IMR-90 (cell line): ENCODE data around the gene FAM200C. TPM values are rescaled to one million over a fixed set of nuclear protein-coding genes. Genes with fewer than 3 reads are reported as not detected.

Experiments used
- ATAC-seq: fragments of 200-7000 bp; cut with Tn5 transposase; 2 replicates; pipeline ENCODE4 v1.9.1; 2020; ENCODE audit warnings: low read depth, mild to moderate bottlenecking, moderate library complexity
- BruUV-seq: library from RNA; stranded (reverse); fragments of 400-500 nt; replicated peaks from 2 replicates; lab custom pipeline; 2021; lab: Mats Ljungman, UMichigan
- CTCF ChIA-PET: fragments of 300-600 bp; formaldehyde crosslinking; extraction: SDS; loops from one replicate; lab custom pipeline; 2021; ENCODE audit warnings: antibody characterized with exemption; lab: Yijun Ruan, JAX
- POLR2A ChIA-PET: fragments of 300-600 bp; sonication (Branson Sonifier 250); formaldehyde crosslinking; loops from one replicate; lab custom pipeline; 2022; ENCODE audit warnings: antibody characterized with exemption; ENCODE audit not compliant: unreplicated experiment; lab: Charles Lee
- DNase-seq: peaks from one replicate; pipeline ENCODE4 v3.0.0; 2013
- H2AFZ ChIP-seq: replicated peaks from 2 replicates; pipeline ENCODE3; 2013; ENCODE audit warnings: low read length, mild to moderate bottlenecking; ENCODE audit not compliant: poor library complexity
- H2AK5ac ChIP-seq: 2 replicates; pipeline ENCODE4 v1.6.1; 2013; ENCODE audit warnings: low read depth, low read length, inconsistent platforms
- H2AK9ac ChIP-seq: replicated peaks from 2 replicates; pipeline ENCODE3; 2013; ENCODE audit warnings: mild to moderate bottlenecking, low read depth, low read length, moderate library complexity; ENCODE audit not compliant: poor library complexity
- H2BK120ac ChIP-seq: 2 replicates; pipeline ENCODE4 v1.6.1; 2013; ENCODE audit warnings: low read depth, low read length, inconsistent platforms
- H2BK15ac ChIP-seq: 3 replicates; pipeline ENCODE4 v1.6.1; 2013; ENCODE audit warnings: low read depth, low read length, inconsistent platforms
- H2BK20ac ChIP-seq: 2 replicates; pipeline ENCODE4 v1.6.1; 2013; ENCODE audit warnings: low read depth, mild to moderate bottlenecking, inconsistent platforms, low read length, moderate library complexity
- H2BK5ac ChIP-seq: 2 replicates; pipeline ENCODE4 v1.6.1; 2013; ENCODE audit warnings: mild to moderate bottlenecking, low read depth, low read length, inconsistent platforms; ENCODE audit not compliant: poor library complexity, severe bottlenecking
- H3K14ac ChIP-seq: replicated peaks from 2 replicates; pipeline ENCODE4 v1.6.1; 2013; ENCODE audit warnings: low read depth, low read length, inconsistent platforms
- H3K18ac ChIP-seq: 2 replicates; pipeline ENCODE4 v1.6.1; 2013; ENCODE audit warnings: low read depth, low read length, control low read depth
- H3K23ac ChIP-seq: 2 replicates; pipeline ENCODE4 v1.6.1; 2013; ENCODE audit warnings: low read depth, low read length, inconsistent platforms
- H3K27ac ChIP-seq: 2 replicates; pipeline ENCODE4 v1.5.1; 2013; ENCODE audit warnings: mild to moderate bottlenecking, control low read depth, low read length; ENCODE audit not compliant: insufficient read depth
- H3K27me3 ChIP-seq: 2 replicates; pipeline ENCODE4 v1.6.1; 2013; ENCODE audit warnings: low read length; ENCODE audit not compliant: control insufficient read depth, insufficient read depth
- H3K36me3 ChIP-seq: 2 replicates; pipeline ENCODE4 v1.6.1; 2013; ENCODE audit warnings: low read length, mixed read lengths; ENCODE audit not compliant: control insufficient read depth, insufficient read depth
- H3K4ac ChIP-seq: 2 replicates; pipeline ENCODE4 v1.6.1; 2013; ENCODE audit warnings: low read depth, low read length, inconsistent platforms
- H3K4me1 ChIP-seq: 2 replicates; pipeline ENCODE4 v1.6.1; 2013; ENCODE audit warnings: low read length, mixed read lengths; ENCODE audit not compliant: control insufficient read depth, insufficient read depth
- H3K4me2 ChIP-seq: 2 replicates; pipeline ENCODE4 v1.6.1; 2013; ENCODE audit warnings: low read depth, mild to moderate bottlenecking, control low read depth, low read length, moderate library complexity
- H3K4me3 ChIP-seq: 2 replicates; pipeline ENCODE4 v1.5.1; 2013; ENCODE audit warnings: low read depth, mild to moderate bottlenecking, control low read depth, low read length, moderate library complexity; ENCODE audit not compliant: insufficient read depth
- H3K56ac ChIP-seq: 2 replicates; pipeline ENCODE4 v1.6.1; 2013; ENCODE audit warnings: low read length, inconsistent platforms; ENCODE audit not compliant: insufficient read depth; ENCODE audit errors: extremely low read depth
- H3K79me1 ChIP-seq, 2 experiments: 2 replicates each; pipeline ENCODE4 v1.6.1; 2013; ENCODE audit warnings: low read length in 2 of 2, inconsistent platforms in 1 of 2, low read depth in 1 of 2
- H3K9ac ChIP-seq: 2 replicates; pipeline ENCODE4 v1.6.1; 2013; ENCODE audit warnings: low read depth, low read length, control low read depth
- H3K9me1 ChIP-seq: 2 replicates; pipeline ENCODE4 v1.6.1; 2013; ENCODE audit warnings: low read length, inconsistent platforms; ENCODE audit not compliant: insufficient read depth
- H3K9me3 ChIP-seq: 2 replicates; pipeline ENCODE4 v1.6.1; 2013; ENCODE audit warnings: low read length; ENCODE audit not compliant: control insufficient read depth, insufficient read depth
- H4K20me1 ChIP-seq: 2 replicates; pipeline ENCODE4 v1.6.1; 2013; ENCODE audit warnings: low read length, inconsistent platforms; ENCODE audit not compliant: insufficient read depth
- H4K5ac ChIP-seq: 2 replicates; pipeline ENCODE4 v1.6.1; 2013; ENCODE audit warnings: mild to moderate bottlenecking, low read depth, low read length, control low read depth
- H4K8ac ChIP-seq, 2 experiments: 2 replicates each; pipeline ENCODE4 v1.6.1; 2013; ENCODE audit warnings: low read depth in 2 of 2, low read length in 2 of 2, control low read depth in 1 of 2, inconsistent platforms in 1 of 2
- H4K91ac ChIP-seq: 2 replicates; pipeline ENCODE4 v1.6.1; 2013; ENCODE audit warnings: low read depth, low read length, inconsistent platforms; ENCODE audit not compliant: insufficient read depth
- BHLHE40 ChIP-seq: fragments of 150-350 bp; IDR thresholded peaks from 2 replicates; pipeline ENCODE4 v1.6.1; 2016; ENCODE audit warnings: mild to moderate bottlenecking, low read depth, low read length
- CHD1 ChIP-seq: IDR thresholded peaks from 2 replicates; pipeline ENCODE4 v1.6.1; 2012; ENCODE audit warnings: low read depth, low read length, improper control_type of control experiment
- CTCF ChIP-seq: conservative IDR thresholded peaks from 2 replicates; pipeline ENCODE4 v1.5.1; 2012; ENCODE audit warnings: mild to moderate bottlenecking, low read depth, low read length, improper control_type of control experiment
- ELK1 ChIP-seq: fragments of 150-350 bp; IDR thresholded peaks from 2 replicates; pipeline ENCODE4 v1.6.1; 2016; ENCODE audit warnings: low read depth, mild to moderate bottlenecking, low read length, moderate library complexity, borderline replicate concordance
- MAFK ChIP-seq: IDR thresholded peaks from 2 replicates; pipeline ENCODE4 v1.6.1; 2012; ENCODE audit warnings: low read depth, low read length, improper control_type of control experiment
- MAZ ChIP-seq: IDR thresholded peaks from 2 replicates; pipeline ENCODE4 v1.6.1; 2012; ENCODE audit warnings: low read depth, mild to moderate bottlenecking, low read length, improper control_type of control experiment, moderate library complexity, borderline replicate concordance
- MXI1 ChIP-seq: IDR thresholded peaks from 2 replicates; pipeline ENCODE4 v1.6.1; 2012; ENCODE audit warnings: low read depth, mild to moderate bottlenecking, low read length, moderate library complexity, borderline replicate concordance
- NFE2L2 ChIP-seq: fragments of 150-350 bp; IDR thresholded peaks from 2 replicates; pipeline ENCODE4 v1.6.1; 2016; ENCODE audit warnings: low read depth, mild to moderate bottlenecking, low read length
- RFX5 ChIP-seq: IDR thresholded peaks from 2 replicates; pipeline ENCODE4 v1.8.0; 2012; ENCODE audit warnings: low read depth, mild to moderate bottlenecking, low read length, moderate library complexity
- SMC3 ChIP-seq: fragments of 150-350 bp; IDR thresholded peaks from 2 replicates; pipeline ENCODE4 v1.6.1; 2016; ENCODE audit warnings: low read depth, mild to moderate bottlenecking, antibody characterized with exemption, low read length, moderate library complexity
- USF2 ChIP-seq: fragments of 150-350 bp; IDR thresholded peaks from 2 replicates; pipeline ENCODE4 v1.6.1; 2017; ENCODE audit warnings: mild to moderate bottlenecking, antibody characterized with exemption, low read length, low read depth
- whole genome bisulfite sequencing, 2 experiments: methylation state at CpG; one replicate each; pipeline versions ENCODE4 v1.1.5 to v1.1.7; 2013; ENCODE audit warnings: missing lambda C conversion rate in 2 of 2; ENCODE audit not compliant: insufficient read length in 1 of 2; ENCODE audit errors: extremely low coverage in 2 of 2; 5-methylcytosine and 5-hydroxymethylcytosine counted together
- dilution Hi-C: fragments of 300-500 bp; cut with HindIII; formaldehyde crosslinking; loops from one replicate; pipeline ENCODE4 v1.14.3; 2018; ENCODE audit warnings: low sequenced_read_pairs; ENCODE audit not compliant: unreplicated experiment
- in situ Hi-C: fragments of 300-500 bp; cut with MboI; formaldehyde crosslinking; loops from 3 replicates; pipeline ENCODE4 v1.14.3; 2019; ENCODE audit warnings: low sequenced_read_pairs, inconsistent platforms, mixed read lengths
- intact Hi-C: fragments of 100-400 bp; cut with micrococcal nuclease; formaldehyde crosslinking; loops from 2 replicates; pipeline ENCODE4 v1.10.0; 2022
- polyA plus RNA-seq, 3 experiments: library from polyadenylated mRNA; depleted of rRNA; stranded (reverse); fragments of >200 nt; gene quantifications; 2 replicates each; pipeline ENCODE4 v1.2.3, GENCODE V29; 2012; ENCODE audit warnings: low replicate concordance in 1 of 3
- total RNA-seq: library from RNA; depleted of rRNA; stranded (reverse); fragments of >200 nt; gene quantifications from 2 replicates; pipeline ENCODE4 v1.2.3, GENCODE V29; 2012

The FAM200C gene
- total and polyA plus RNA-seq, 2 of the 4 experiments (the other 2 are of a cell fraction), result 1.7 to 6.3 TPM

- TF ChIP-seq USF2 (no peak), CHD1 (no peak), ELK1 (no peak), MAZ (no peak), NFE2L2 (no peak), RFX5 (no peak), CTCF (no peak), SMC3 (no peak), MAFK (no peak), MXI1 (no peak), BHLHE40 (no peak)
- no peak overlapping the region for H2BK5ac ChIP-seq
- no peak overlapping the region for H3K18ac ChIP-seq
- no peak overlapping the region for H4K5ac ChIP-seq
- no peak overlapping the region for H2BK15ac ChIP-seq
- H3K14ac ChIP-seq, result no peak overlapping the region
- no peaks in the 10 kb centered on the region for H3K79me1 ChIP-seq
- H3K4me3 ChIP-seq, result no peak overlapping the region
- H3K4ac ChIP-seq, result no peak overlapping the region
- intact Hi-C loops (loop anchor here (10.0 kb wide), 1 partner anchor 1112 kb away; the partner anchor contains the start of gene GABRB2), dilution Hi-C loops (no loop called here), in situ Hi-C loops (no loop called here)
- POLR2A ChIA-PET, result no interaction called here
- no peak overlapping the region for H3K23ac ChIP-seq
- ATAC-seq (no peak), DNase-seq (no peak)
- H3K9me3 ChIP-seq, result no peaks in the 10 kb centered on the region
- no peak overlapping the region for H4K8ac ChIP-seq
- no peak overlapping the region for H3K27ac ChIP-seq
- no peaks in the 10 kb centered on the region for H4K20me1 ChIP-seq
- H2AK5ac ChIP-seq, result no peak overlapping the region
- no CpG with 5 or more reads among the region's 7 CpGs for WGBS, 2 experiments
- H3K56ac ChIP-seq, result no peak overlapping the region
- H3K27me3 ChIP-seq, result no peaks in the 10 kb centered on the region
- no peak overlapping the region for H2AFZ ChIP-seq
- H3K4me2 ChIP-seq, result no peak overlapping the region
- no peaks in the 10 kb centered on the region for H3K9me1 ChIP-seq
- H2AK9ac ChIP-seq, result no peak overlapping the region
- H4K91ac ChIP-seq, result no peak overlapping the region
- H3K9ac ChIP-seq, result no peak overlapping the region
- CTCF ChIA-PET, result no interaction called here
- 0 out of 2 replicates have a peak, but pooled peaks cover 1% of the 10 kb centered on the region for H3K36me3 ChIP-seq
- H3K4me1 ChIP-seq, result no peaks in the 10 kb centered on the region
- BruUV-seq, result no TSS peak
- H2BK20ac ChIP-seq, result no peak overlapping the region
- H2BK120ac ChIP-seq, result no peak overlapping the region
These were observed 32.9 kb upstream of the FAM200C start for GRCh38 chr5:160432787-160433186.
